HG03342 (cell line): ENCODE data around the gene ADH5.
A peak's percentile ranks its signal among the peaks of the same experiment; 100 is the strongest.
"Not testable (repeated sequence)": the region's sequence is repeated elsewhere in the genome, so short reads cannot be mapped to it uniquely, and the experiment has no call there.

Experiments used
- ATAC-seq: cut with Tn5 transposase; IDR thresholded peaks from one replicate; pipeline ENCODE4 v1.9.1; 2021; ENCODE audit warnings: mild to moderate bottlenecking, moderate library complexity; ENCODE audit not compliant: unreplicated experiment

ADH5 gene

GRCh38 chr4:99088023-99088449, 552 bp downstream of the ADH5 start:
- ATAC-seq = peak; percentile 27

GRCh38 chr4:99084595-99084994, 4.0 kb downstream of the ADH5 start:
- ATAC-seq = no peak

GRCh38 chr4:99082192-99082591, 6.4 kb downstream of the ADH5 start:
- no peak for ATAC-seq

GRCh38 chr4:99080869-99081268, 7.7 kb downstream of the ADH5 start:
- ATAC-seq = not testable (repeated sequence)

GRCh38 chr4:99079625-99080295, 8.8 kb downstream of the ADH5 start:
- no peak for ATAC-seq

GRCh38 chr4:99078931-99079624, 9.5 kb downstream of the ADH5 start:
- ATAC-seq = no peak

GRCh38 chr4:99078336-99078735, 10.3 kb downstream of the ADH5 start:
- no peak for ATAC-seq

- no peak for ATAC-seq
These were observed 11.4 kb downstream of the ADH5 start for GRCh38 chr4:99077177-99077576.

- ATAC-seq = no peak
These were observed 12.2 kb downstream of the ADH5 start for GRCh38 chr4:99076292-99076976.

- no peak for ATAC-seq
These were observed 13.8 kb downstream of the ADH5 start for GRCh38 chr4:99074816-99075215.

GRCh38 chr4:99071159-99071558, 17.4 kb downstream of the ADH5 start:
- ATAC-seq = no peak

GRCh38 chr4:99067617-99068016, 21.0 kb downstream of the ADH5 start:
- ATAC-seq = no peak

- not testable (repeated sequence) for ATAC-seq
These were observed 23.1 kb downstream of the ADH5 start for GRCh38 chr4:99065521-99065920.

GRCh38 chr4:99062120-99062519, 26.5 kb downstream of the ADH5 start:
- no peak for ATAC-seq

- no peak for ATAC-seq
These were observed 27.4 kb downstream of the ADH5 start for GRCh38 chr4:99061048-99061700.

- no peak for ATAC-seq
These were observed 29.0 kb downstream of the ADH5 start for GRCh38 chr4:99059550-99059949.

GRCh38 chr4:99058228-99058627, 30.4 kb downstream of the ADH5 start:
- ATAC-seq = no peak

- no peak for ATAC-seq
These were observed 34.1 kb downstream of the ADH5 start for GRCh38 chr4:99054428-99054994.

- ATAC-seq = no peak
These were observed 35.7 kb downstream of the ADH5 start for GRCh38 chr4:99052902-99053301.

GRCh38 chr4:99047710-99048109, 40.9 kb downstream of the ADH5 start:
- no peak for ATAC-seq

GRCh38 chr4:99043346-99043745, 45.2 kb downstream of the ADH5 start:
- no peak for ATAC-seq
